K562 (cell line): ENCODE data around the gene THOP1. TPM values are rescaled to one million over a fixed set of nuclear protein-coding genes. Genes with fewer than 3 reads are reported as not detected.

Source experiments
- ATAC-seq: fragments of 200-7000 bp; cut with Tn5 transposase; 3 replicates; pipeline ENCODE4 v1.9.1; 2020; ENCODE audit warnings: moderate library complexity
- BruUV-seq: library from RNA; stranded (reverse); fragments of 400-500 nt; replicated peaks from 2 replicates; lab custom pipeline; 2021; lab: Mats Ljungman, UMichigan
- CTCF ChIA-PET: fragments of 300-600 bp; formaldehyde crosslinking; extraction: SDS; loops from one replicate; lab custom pipeline; 2021; ENCODE audit warnings: low intra/inter-chr PET ratio; lab: Yijun Ruan, JAX
- POLR2A ChIA-PET: fragments of 300-600, 350-650 bp; sonication (Branson Sonifier 250); formaldehyde crosslinking; extraction: SDS; loops from one replicate; lab custom pipeline; 2021; ENCODE audit warnings: antibody characterized with exemption, inconsistent platforms; lab: Yijun Ruan, JAX
- DNase-seq, 4 experiments: peaks; one replicate each; pipeline versions ENCODE4 v3.0.0 to v3.0.0-alpha.2; 2011 to 2018; ENCODE audit warnings: low spot score in 3 of 4, mixed read lengths in 3 of 4; ENCODE audit errors: extremely low read depth in 1 of 4
- FAIRE-seq: peaks from 2 replicates; lab custom pipeline; 2011; peaks lifted over from hg19 to GRCh38; lab: Jason Lieb, UNC
- H2AFZ ChIP-seq: 2 replicates; pipeline ENCODE4 v1.6.0; 2011; ENCODE audit warnings: low read depth, low read length, control low read depth, inconsistent platforms
- H3K27ac ChIP-seq: fragments of 200-600 bp; 3 replicates; pipeline ENCODE4 v1.8.0; 2011; ENCODE audit warnings: low read depth, mild to moderate bottlenecking, control low read depth, inconsistent platforms, low read length, moderate library complexity, mixed read lengths; ENCODE audit errors: extremely low read depth
- H3K27me3 ChIP-seq, 2 experiments: fragments of 300-600 bp in 1 of 2; 2 replicates in 1 of 2; 3 replicates in 1 of 2; pipeline versions ENCODE4 v1.6.0 to v1.8.0; 2011; ENCODE audit warnings: inconsistent platforms in 2 of 2, low read length in 2 of 2, mild to moderate bottlenecking in 1 of 2, mixed read lengths in 1 of 2, moderate library complexity in 1 of 2; ENCODE audit not compliant: control insufficient read depth in 2 of 2, insufficient read depth in 2 of 2
- H3K36me3 ChIP-seq: fragments of 300-600 bp; 3 replicates; pipeline ENCODE4 v1.8.0; 2011; ENCODE audit warnings: mild to moderate bottlenecking, low read length, inconsistent platforms; ENCODE audit not compliant: control insufficient read depth, insufficient read depth
- H3K4me1 ChIP-seq, 2 experiments: fragments of 200-600 bp in 1 of 2; replicated peaks in 1 of 2; 2 replicates in 1 of 2; 3 replicates in 1 of 2; pipeline versions ENCODE4 v1.5.1 to v1.8.0; 2011; ENCODE audit warnings: inconsistent platforms in 2 of 2, low read length in 2 of 2, mild to moderate bottlenecking in 1 of 2, mixed read lengths in 1 of 2, moderate library complexity in 1 of 2; ENCODE audit not compliant: control insufficient read depth in 2 of 2, insufficient read depth in 2 of 2
- H3K4me2 ChIP-seq: 2 replicates; pipeline ENCODE4 v1.6.1; 2011; ENCODE audit warnings: low read length, control low read depth, inconsistent platforms, mixed read lengths; ENCODE audit not compliant: insufficient read depth
- H3K4me3 ChIP-seq: fragments of 200-600 bp; sonication (generic), shearing (Covaris generic); 2 replicates; pipeline ENCODE4 v1.5.1; 2016; ENCODE audit warnings: control low read depth, inconsistent platforms
- H3K79me2 ChIP-seq: fragments of 200-600 bp; 3 replicates; pipeline ENCODE4 v1.8.0; 2011; ENCODE audit warnings: low read length, inconsistent platforms; ENCODE audit not compliant: control insufficient read depth, insufficient read depth
- H3K9ac ChIP-seq, 2 experiments: 2 replicates each; pipeline versions ENCODE4 v1.6.0 to v1.6.1; 2011; ENCODE audit warnings: low read depth in 2 of 2, low read length in 2 of 2, control low read depth in 1 of 2, inconsistent platforms in 1 of 2, mild to moderate bottlenecking in 1 of 2, mixed read lengths in 1 of 2; ENCODE audit not compliant: insufficient read depth in 1 of 2
- H3K9me1 ChIP-seq: one replicate; pipeline ENCODE4 v1.6.0; 2011; ENCODE audit warnings: inconsistent platforms, mild to moderate bottlenecking, low read length, moderate library complexity; ENCODE audit not compliant: control insufficient read depth, insufficient read depth
- H3K9me3 ChIP-seq: replicated peaks from 2 replicates; pipeline ENCODE4 v1.5.1; 2011; ENCODE audit warnings: low read depth, low read length, inconsistent platforms; ENCODE audit not compliant: control insufficient read depth, insufficient read depth
- H4K20me1 ChIP-seq: replicated peaks from 2 replicates; pipeline ENCODE4 v1.6.1; 2011; ENCODE audit warnings: low read length, inconsistent platforms, mixed read lengths; ENCODE audit not compliant: control insufficient read depth, insufficient read depth
- KDM5B ChIP-seq: fragments of 200-600 bp; sonication (generic); IDR thresholded peaks from 2 replicates; pipeline ENCODE4 v1.6.1; 2012; ENCODE audit warnings: low read depth, mild to moderate bottlenecking, moderate library complexity, low read length, control low read depth, inconsistent platforms; ENCODE audit not compliant: insufficient replicate concordance
- RBFOX2 ChIP-seq: fragments of 200-400 bp; formaldehyde crosslinking; IDR thresholded peaks from 2 replicates; pipeline ENCODE4 v1.6.1; 2017; ENCODE audit warnings: low read depth, mild to moderate bottlenecking, low read length, moderate library complexity
- WGBS: fragments of 100-300 bp; shearing (Covaris generic); methylation state at CpG from one replicate; pipeline ENCODE4 v1.1.6; 2016; ENCODE audit warnings: low coverage, mixed read lengths; ENCODE audit not compliant: insufficient coverage; ENCODE audit errors: missing lambda C conversion rate; 5-methylcytosine and 5-hydroxymethylcytosine counted together
- in situ Hi-C: fragments of 300-500 bp; cut with MboI; formaldehyde crosslinking; loops from 4 replicates; pipeline ENCODE4 v1.15.0; 2018; ENCODE audit warnings: inconsistent platforms, mixed read lengths
- intact Hi-C: fragments of 100-400 bp; cut with micrococcal nuclease; formaldehyde crosslinking; loops from 2 replicates; pipeline ENCODE4 v1.14.2; 2022
- polyA plus RNA-seq, 8 experiments: library from polyadenylated mRNA; depleted of rRNA in 4 of 8; stranded (reverse) in 5 of 8; unstranded in 3 of 8; fragments of >200 nt; fragmentation: Nextera tagmentation in 2 of 8; fragmentation: Illumina TruSeq in 1 of 8; extraction: Ambion mirVana in 2 of 8; extraction: Trizol in 1 of 8; gene quantifications; 2 replicates each; pipeline versions ENCODE4 v1.2.1 to v1.2.3, GENCODE V29; 2011 to 2014; ENCODE audit warnings: inconsistent platforms in 1 of 8, missing spikeins in 1 of 8
- total RNA-seq, 7 experiments: library from RNA; depleted of rRNA in 6 of 7; stranded (reverse); fragments of >200 nt in 6 of 7; fragmentation: Illumina TruSeq in 2 of 7; extraction: Trizol in 2 of 7; gene quantifications; 2 replicates each; pipeline versions ENCODE4 v1.2.1 to v1.2.3, GENCODE V29; 2011 to 2021; ENCODE audit warnings: low replicate concordance in 1 of 7

THOP1 gene
- total and polyA plus RNA-seq, 9 of the 15 experiments (the other 6 are each of a cell fraction or from before 2014, with no cell fraction given): 1.3 to 255 (median 96.1) TPM

GRCh38 chr19:2804156-2805004, 19.1 kb downstream of the THOP1 start:
- intact Hi-C loops: no loop called here
- Histone ChIP-seq H3K9me3 (no peaks in the 10 kb centered on the region), H3K4me2 (no peak overlapping the region), H3K4me3 (no peak overlapping the region), H3K9me1 (no peaks in the 10 kb centered on the region), H3K9ac (no peak overlapping the region; a peak in 1 of 4 replicates), H3K27ac (no peak overlapping the region), H2AFZ (no peak overlapping the region), H4K20me1 (no peaks in the 10 kb centered on the region), H3K27me3 (no peaks in the 10 kb centered on the region), H3K79me2 (no peaks in the 10 kb centered on the region), H3K4me1 (peaks cover 0 to 7% of the 10 kb centered on the region in 2 experiments; a peak in 1 of 5 replicates), H3K36me3 (peaks cover 93% of the 10 kb centered on the region; the same call in 2 of the 3 replicates)
- in situ Hi-C loops: no loop called here
- BruUV-seq: no TSS peak
- TF ChIP-seq KDM5B (no peak), RBFOX2 (0 out of 2 replicates have a peak, but pooled peaks have one; percentile 21)
- ATAC-seq (no peak), DNase-seq (no peak), FAIRE-seq (no peak)
- CTCF ChIA-PET: no interaction called here
- POLR2A ChIA-PET: interaction anchor here (0.6 to 0.8 kb wide), 6 partner anchors 16 to 140 kb away, joined by 3 to 4 read pairs (median 3); partner anchors contain the start of gene ZNF554
- whole genome bisulfite sequencing: 89% methylated on average over 26 of the region's 27 CpGs
